Body of pancreas (tissue), 4 donors: ENCODE data around the gene HSDL2.

Experiments used
- POLR2A ChIP-seq, 3 donors: fragments of 450-650 bp; IDR thresholded peaks; one replicate each; pipeline ENCODE4 v1.6.1; 2016; ENCODE audit warnings: antibody characterized with exemption in 3 of 3, mild to moderate bottlenecking in 2 of 3
- TF ChIP-seq, protein P1 (sequence below), 7 experiments: fragments of 450-650 bp in 4 of 7; fragments of 200-600 bp in 3 of 7; sonication (generic) in 3 of 7; IDR thresholded peaks; one replicate each; pipeline ENCODE4 v1.5.1; 2016 to 2019; ENCODE audit warnings: antibody characterized with exemption in 7 of 7

DNA sequence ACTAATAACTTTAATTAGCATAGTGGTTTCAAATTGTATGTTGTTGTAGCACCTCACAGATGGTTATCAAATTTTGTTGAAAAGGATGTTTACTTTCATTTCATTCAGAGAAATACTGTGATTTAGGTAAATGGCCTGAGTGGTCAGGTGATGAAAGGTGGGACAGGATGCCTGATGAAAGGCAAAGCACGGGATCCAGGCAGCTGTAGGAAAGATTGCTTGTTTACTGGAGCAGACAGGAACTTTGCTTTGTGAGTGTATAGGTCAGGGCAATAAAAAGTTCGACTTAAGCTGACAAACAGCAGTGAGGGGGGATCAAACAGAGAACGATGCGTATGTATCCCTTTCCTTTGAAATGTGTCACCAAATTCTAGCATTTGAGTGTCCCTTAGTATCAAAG is 125.7 kb downstream of the HSDL2 start:
- TF ChIP-seq, protein P1, sequence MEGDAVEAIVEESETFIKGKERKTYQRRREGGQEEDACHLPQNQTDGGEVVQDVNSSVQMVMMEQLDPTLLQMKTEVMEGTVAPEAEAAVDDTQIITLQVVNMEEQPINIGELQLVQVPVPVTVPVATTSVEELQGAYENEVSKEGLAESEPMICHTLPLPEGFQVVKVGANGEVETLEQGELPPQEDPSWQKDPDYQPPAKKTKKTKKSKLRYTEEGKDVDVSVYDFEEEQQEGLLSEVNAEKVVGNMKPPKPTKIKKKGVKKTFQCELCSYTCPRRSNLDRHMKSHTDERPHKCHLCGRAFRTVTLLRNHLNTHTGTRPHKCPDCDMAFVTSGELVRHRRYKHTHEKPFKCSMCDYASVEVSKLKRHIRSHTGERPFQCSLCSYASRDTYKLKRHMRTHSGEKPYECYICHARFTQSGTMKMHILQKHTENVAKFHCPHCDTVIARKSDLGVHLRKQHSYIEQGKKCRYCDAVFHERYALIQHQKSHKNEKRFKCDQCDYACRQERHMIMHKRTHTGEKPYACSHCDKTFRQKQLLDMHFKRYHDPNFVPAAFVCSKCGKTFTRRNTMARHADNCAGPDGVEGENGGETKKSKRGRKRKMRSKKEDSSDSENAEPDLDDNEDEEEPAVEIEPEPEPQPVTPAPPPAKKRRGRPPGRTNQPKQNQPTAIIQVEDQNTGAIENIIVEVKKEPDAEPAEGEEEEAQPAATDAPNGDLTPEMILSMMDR (IDR thresholded peaks at IDR 0.05), result no peak
- TF ChIP-seq POLR2A (IDR thresholded peaks at IDR 0.05), result no peak
